Measurements from ENCODE around the gene GLRA3.
"Not testable (repeated sequence)": the region's sequence is repeated elsewhere in the genome, so short reads cannot be mapped to it uniquely, and the experiment has no call there.

DNA sequence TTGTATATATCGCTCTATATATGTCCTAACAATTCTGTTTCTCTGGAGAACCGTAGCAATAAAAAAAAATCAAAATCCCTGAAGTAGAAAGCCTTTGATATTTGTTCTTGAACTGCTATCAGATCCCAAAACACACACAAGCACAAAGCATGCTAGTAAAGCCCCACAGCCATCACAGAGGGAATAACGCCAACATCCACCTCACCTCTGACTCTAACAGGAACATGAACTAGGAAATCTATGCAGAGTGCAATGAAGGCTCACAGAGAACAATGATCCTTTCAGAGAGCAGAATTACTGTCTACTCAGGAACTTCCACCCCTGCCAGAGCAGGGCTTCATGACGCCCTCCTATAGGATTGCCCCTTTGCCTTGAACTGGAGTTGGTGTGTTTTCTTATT lies 44.1 kb upstream of the GLRA3 start:
- TF ChIP-seq, protein P1, sequence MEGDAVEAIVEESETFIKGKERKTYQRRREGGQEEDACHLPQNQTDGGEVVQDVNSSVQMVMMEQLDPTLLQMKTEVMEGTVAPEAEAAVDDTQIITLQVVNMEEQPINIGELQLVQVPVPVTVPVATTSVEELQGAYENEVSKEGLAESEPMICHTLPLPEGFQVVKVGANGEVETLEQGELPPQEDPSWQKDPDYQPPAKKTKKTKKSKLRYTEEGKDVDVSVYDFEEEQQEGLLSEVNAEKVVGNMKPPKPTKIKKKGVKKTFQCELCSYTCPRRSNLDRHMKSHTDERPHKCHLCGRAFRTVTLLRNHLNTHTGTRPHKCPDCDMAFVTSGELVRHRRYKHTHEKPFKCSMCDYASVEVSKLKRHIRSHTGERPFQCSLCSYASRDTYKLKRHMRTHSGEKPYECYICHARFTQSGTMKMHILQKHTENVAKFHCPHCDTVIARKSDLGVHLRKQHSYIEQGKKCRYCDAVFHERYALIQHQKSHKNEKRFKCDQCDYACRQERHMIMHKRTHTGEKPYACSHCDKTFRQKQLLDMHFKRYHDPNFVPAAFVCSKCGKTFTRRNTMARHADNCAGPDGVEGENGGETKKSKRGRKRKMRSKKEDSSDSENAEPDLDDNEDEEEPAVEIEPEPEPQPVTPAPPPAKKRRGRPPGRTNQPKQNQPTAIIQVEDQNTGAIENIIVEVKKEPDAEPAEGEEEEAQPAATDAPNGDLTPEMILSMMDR (IDR thresholded peaks at IDR 0.05): not testable (repeated sequence)
- TF ChIP-seq POLR2A (IDR thresholded peaks at IDR 0.05): not testable (repeated sequence)
